ENCODE measurements around the gene GALC.
A peak's percentile ranks its signal among the peaks of the same experiment; 100 is the strongest.
"Not testable (repeated sequence)": the region's sequence is repeated elsewhere in the genome, so short reads cannot be mapped to it uniquely, and the experiment has no call there.

GALC gene

DNA sequence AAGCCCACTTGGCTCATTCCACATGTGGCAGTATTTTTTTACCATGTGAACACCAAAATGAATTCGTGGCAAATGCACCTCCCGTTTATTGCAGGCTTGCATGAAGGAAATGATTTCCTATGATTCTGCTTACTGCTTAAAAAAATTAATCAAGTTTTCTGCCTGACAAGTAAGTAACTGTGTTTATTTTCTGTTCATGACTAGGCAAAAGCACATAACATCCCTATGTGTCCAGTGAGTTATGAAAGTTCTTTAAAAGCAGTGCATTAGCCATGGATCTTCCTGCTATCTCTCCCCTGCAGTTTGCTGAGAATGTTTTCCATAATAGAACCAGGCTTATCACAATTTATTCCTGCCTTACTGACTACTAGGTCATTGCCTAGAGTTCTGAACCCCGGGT is 32.3 kb upstream of the GALC start:
- Histone ChIP-seq H4K5ac (ENCODE audit: low read length) (no peak overlapping the region), H3K4me2 (ENCODE audit: low read length) (no peak overlapping the region), H2BK5ac (ENCODE audit: low read length) (peak overlapping the region; percentile 78), H3K4ac (ENCODE audit: low read depth, low read length) (no peak overlapping the region), H3K79me2 (ENCODE audit: control insufficient read depth, insufficient read depth, low read length) (no peaks in the 10 kb centered on the region), H3K36me3 (ENCODE audit: control insufficient read depth, insufficient read depth, low read length) (no peaks in the 10 kb centered on the region), H3K27me3 (ENCODE audit: insufficient read depth, low read length, poor library complexity) (no peaks in the 10 kb centered on the region), H3K23ac (ENCODE audit: low read length) (no peak overlapping the region), H3K27ac (ENCODE audit: low read depth, low read length) (peak overlapping the region; percentile 85), H3K18ac (ENCODE audit: low read length) (peak overlapping the region; percentile 89), H2BK15ac (replicated peaks; ENCODE audit: low read depth) (no peak overlapping the region), H2AK5ac (ENCODE audit: low read length) (no peak overlapping the region), H3K9ac (ENCODE audit: low read length) (peak overlapping the region; percentile 9), H3K4me3 (ENCODE audit: low read length) (no peak overlapping the region), H2BK120ac (ENCODE audit: low read depth, low read length) (peak overlapping the region; percentile 91), H3K79me1 (ENCODE audit: low read length) (no peaks in the 10 kb centered on the region), H3K56ac (ENCODE audit: low read length) (peak overlapping the region; percentile 59), H3K4me1 (ENCODE audit: control insufficient read depth, low read depth, low read length) (peaks cover 9% of the 10 kb centered on the region), H4K8ac (ENCODE audit: low read depth, low read length) (peak overlapping the region; percentile 88)
- no CpG with 5 or more reads among the region's 3 CpGs for WGBS (ENCODE audit: extremely low coverage, insufficient coverage, low lambda C conversion rate)
- DNase-seq = no peak

DNA sequence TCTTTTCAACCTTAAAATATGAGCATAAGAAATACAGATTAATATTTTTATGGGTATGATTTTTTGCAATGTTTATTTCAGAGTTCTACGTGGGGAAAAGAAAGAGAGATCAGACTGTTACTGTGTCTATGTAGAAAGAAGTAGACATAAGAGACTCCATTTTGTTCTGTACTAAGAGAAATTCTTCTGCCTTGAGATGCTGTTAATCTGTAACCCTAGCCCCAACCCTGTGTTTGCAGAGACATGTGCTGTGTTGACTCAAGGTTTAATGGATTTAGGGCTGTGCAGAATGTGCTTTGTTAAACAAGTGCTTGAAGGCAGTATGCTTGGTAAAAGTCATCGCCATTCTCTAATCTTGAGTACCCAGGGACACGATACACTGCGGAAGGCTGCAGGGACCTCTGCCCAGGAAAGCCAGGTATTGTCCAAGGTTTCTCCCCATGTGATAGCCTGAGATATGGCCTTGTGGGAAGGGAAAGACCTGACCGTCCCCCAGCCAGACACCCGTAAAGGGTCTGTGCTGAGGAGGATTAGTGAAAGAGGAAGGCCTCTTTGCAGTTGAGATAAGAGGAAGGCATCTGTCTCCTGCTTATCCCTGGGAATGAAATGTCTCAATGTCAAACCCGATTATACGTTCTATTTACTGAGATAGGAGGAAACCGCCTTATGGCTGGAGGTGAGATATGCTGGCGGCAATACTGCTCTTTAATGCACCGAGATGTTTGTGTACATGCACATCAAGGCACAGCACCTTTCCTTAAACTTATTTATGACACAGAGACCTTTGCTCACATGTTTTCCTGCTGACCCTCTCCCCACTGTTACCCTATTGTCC is 31.5 kb upstream of the GALC start:
- H3K27me3 ChIP-seq (ENCODE audit: insufficient read depth, low read length, poor library complexity); H3K56ac ChIP-seq (ENCODE audit: low read length); H3K36me3 ChIP-seq (ENCODE audit: control insufficient read depth, insufficient read depth, low read length); H2AK5ac ChIP-seq (ENCODE audit: low read length); H4K5ac ChIP-seq (ENCODE audit: low read length); H3K79me1 ChIP-seq (ENCODE audit: low read length); H3K4ac ChIP-seq (ENCODE audit: low read depth, low read length); H3K4me1 ChIP-seq (ENCODE audit: control insufficient read depth, low read depth, low read length); H3K9ac ChIP-seq (ENCODE audit: low read length); H3K4me3 ChIP-seq (ENCODE audit: low read length); H3K4me2 ChIP-seq (ENCODE audit: low read length); H2BK120ac ChIP-seq (ENCODE audit: low read depth, low read length); H3K23ac ChIP-seq (ENCODE audit: low read length); H3K79me2 ChIP-seq (ENCODE audit: control insufficient read depth, insufficient read depth, low read length); H4K8ac ChIP-seq (ENCODE audit: low read depth, low read length); H2BK15ac ChIP-seq (replicated peaks; ENCODE audit: low read depth); H3K18ac ChIP-seq (ENCODE audit: low read length): not testable (repeated sequence)
- peak overlapping the region; percentile 85 for H3K27ac ChIP-seq (ENCODE audit: low read depth, low read length)
- peak overlapping the region; percentile 58 for H2BK5ac ChIP-seq (ENCODE audit: low read length)
- peak; percentile 57 for DNase-seq
- WGBS (ENCODE audit: extremely low coverage, insufficient coverage, low lambda C conversion rate) = no CpG with 5 or more reads among the region's 11 CpGs

DNA sequence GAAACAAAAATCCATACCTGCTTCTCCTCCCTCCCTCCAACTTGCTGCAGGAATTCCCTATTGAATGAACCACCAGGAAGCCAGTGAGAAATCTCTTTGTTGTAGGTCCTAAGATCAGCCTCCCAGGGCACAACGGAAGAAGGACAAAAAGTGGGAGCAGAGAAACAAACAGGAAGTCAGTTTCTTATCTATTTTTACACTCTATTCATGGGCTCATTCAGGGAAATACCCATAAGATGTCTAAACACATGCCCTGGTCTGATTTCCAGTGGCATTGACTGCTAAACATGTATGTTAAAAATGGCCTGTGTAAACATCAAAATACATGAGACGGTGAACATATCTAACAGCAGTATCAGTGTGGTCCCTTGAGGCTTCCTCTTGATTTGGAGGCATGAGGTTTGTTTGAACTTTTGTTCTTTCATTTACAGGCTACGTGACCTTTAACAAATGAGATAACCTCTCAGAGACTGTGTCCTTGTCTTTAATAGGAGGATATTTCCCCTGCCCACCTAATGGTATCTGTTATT is 30.7 kb upstream of the GALC start:
- peak overlapping the region; percentile 83 for H3K56ac ChIP-seq (ENCODE audit: low read length)
- no peak overlapping the region for H3K23ac ChIP-seq (ENCODE audit: low read length)
- H2BK120ac ChIP-seq (ENCODE audit: low read depth, low read length) = peak overlapping the region; percentile 86
- no peak overlapping the region for H3K9ac ChIP-seq (ENCODE audit: low read length)
- H3K79me2 ChIP-seq (ENCODE audit: control insufficient read depth, insufficient read depth, low read length) = no peaks in the 10 kb centered on the region
- no peak overlapping the region for H3K4me2 ChIP-seq (ENCODE audit: low read length)
- H2BK5ac ChIP-seq (ENCODE audit: low read length) = peak overlapping the region; percentile 95
- no CpG with 5 or more reads among the region's 3 CpGs for WGBS (ENCODE audit: extremely low coverage, insufficient coverage, low lambda C conversion rate)
- H2AK5ac ChIP-seq (ENCODE audit: low read length) = no peak overlapping the region
- peaks cover 9% of the 10 kb centered on the region for H3K4me1 ChIP-seq (ENCODE audit: control insufficient read depth, low read depth, low read length)
- H4K8ac ChIP-seq (ENCODE audit: low read depth, low read length) = no peak overlapping the region
- no peak overlapping the region for H3K4me3 ChIP-seq (ENCODE audit: low read length)
- peak overlapping the region; percentile 84 for H3K27ac ChIP-seq (ENCODE audit: low read depth, low read length)
- peak overlapping the region; percentile 85 for H3K18ac ChIP-seq (ENCODE audit: low read length)
- no peak overlapping the region for H2BK15ac ChIP-seq (replicated peaks; ENCODE audit: low read depth)
- H4K5ac ChIP-seq (ENCODE audit: low read length) = no peak overlapping the region
- H3K79me1 ChIP-seq (ENCODE audit: low read length) = no peaks in the 10 kb centered on the region
- DNase-seq = peak; percentile 75
- peak overlapping the region; percentile 91 for H3K4ac ChIP-seq (ENCODE audit: low read depth, low read length)
- no peaks in the 10 kb centered on the region for H3K36me3 ChIP-seq (ENCODE audit: control insufficient read depth, insufficient read depth, low read length)
- no peaks in the 10 kb centered on the region for H3K27me3 ChIP-seq (ENCODE audit: insufficient read depth, low read length, poor library complexity)

DNA sequence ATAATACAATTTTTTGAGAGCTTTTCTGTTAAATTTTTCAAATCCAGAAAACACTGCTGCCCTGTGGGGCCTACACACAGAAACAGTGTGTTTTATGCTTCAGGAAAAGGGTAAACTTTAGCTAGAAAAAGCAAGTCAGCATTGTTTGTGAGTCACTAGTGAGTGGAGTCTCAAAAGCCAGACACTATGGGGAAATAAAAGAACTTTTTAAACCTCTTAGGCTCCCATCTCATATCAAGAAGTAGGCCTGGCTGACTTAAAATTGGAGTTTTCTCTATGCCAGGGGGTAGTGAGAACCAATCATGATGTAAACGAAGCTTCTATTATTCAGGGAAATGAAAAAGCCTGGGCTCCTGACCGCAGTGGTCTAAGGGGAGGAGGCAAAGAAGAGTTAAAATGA is 24.6 kb upstream of the GALC start:
- no peak overlapping the region for H3K27ac ChIP-seq (ENCODE audit: low read depth, low read length)
- WGBS (ENCODE audit: extremely low coverage, insufficient coverage, low lambda C conversion rate) = no CpG with 5 or more reads among the region's 2 CpGs

DNA sequence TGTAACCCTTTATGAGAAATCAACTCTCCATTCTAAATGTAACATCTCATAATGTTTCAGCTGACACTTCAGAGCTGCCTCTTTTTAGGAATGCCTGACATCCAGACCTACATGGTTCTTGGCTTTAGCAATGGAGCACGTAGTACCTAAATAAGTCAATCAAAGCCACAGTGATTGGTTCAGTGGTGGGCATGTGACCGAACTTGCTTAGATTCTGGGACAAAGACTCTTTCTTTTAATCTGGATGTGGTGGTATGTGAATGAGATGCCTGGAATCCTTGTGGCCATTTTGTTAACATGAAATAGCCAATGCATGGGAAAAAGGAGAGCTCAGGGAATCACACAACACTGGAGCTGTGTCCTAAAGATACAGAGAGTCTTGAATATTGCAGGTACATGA is 23.8 kb upstream of the GALC start:
- H3K27ac ChIP-seq (ENCODE audit: low read depth, low read length) = no peak overlapping the region
- no peaks in the 10 kb centered on the region for H3K79me1 ChIP-seq (ENCODE audit: low read length)
- H3K4me1 ChIP-seq (ENCODE audit: control insufficient read depth, low read depth, low read length) = no peaks in the 10 kb centered on the region
- no peak overlapping the region for H2BK120ac ChIP-seq (ENCODE audit: low read depth, low read length)
- no peak overlapping the region for H3K56ac ChIP-seq (ENCODE audit: low read length)
- no peaks in the 10 kb centered on the region for H3K27me3 ChIP-seq (ENCODE audit: insufficient read depth, low read length, poor library complexity)
- H3K79me2 ChIP-seq (ENCODE audit: control insufficient read depth, insufficient read depth, low read length) = no peaks in the 10 kb centered on the region
- no CpG with 5 or more reads among the region's 2 CpGs for WGBS (ENCODE audit: extremely low coverage, insufficient coverage, low lambda C conversion rate)
- no peak overlapping the region for H2AK5ac ChIP-seq (ENCODE audit: low read length)
- no peak overlapping the region for H3K4me2 ChIP-seq (ENCODE audit: low read length)
- no peak overlapping the region for H3K18ac ChIP-seq (ENCODE audit: low read length)
- H3K4me3 ChIP-seq (ENCODE audit: low read length) = no peak overlapping the region
- no peak overlapping the region for H3K23ac ChIP-seq (ENCODE audit: low read length)
- H2BK5ac ChIP-seq (ENCODE audit: low read length) = no peak overlapping the region
- H3K4ac ChIP-seq (ENCODE audit: low read depth, low read length) = no peak overlapping the region
- no peak overlapping the region for H4K8ac ChIP-seq (ENCODE audit: low read depth, low read length)
- DNase-seq = peak; percentile 28
- no peak overlapping the region for H2BK15ac ChIP-seq (replicated peaks; ENCODE audit: low read depth)
- H3K9ac ChIP-seq (ENCODE audit: low read length) = no peak overlapping the region
- H4K5ac ChIP-seq (ENCODE audit: low read length) = no peak overlapping the region
- H3K36me3 ChIP-seq (ENCODE audit: control insufficient read depth, insufficient read depth, low read length) = no peaks in the 10 kb centered on the region

More for the DNA sequence above, 24.6 kb upstream of the GALC start:
- H3K79me2 ChIP-seq (ENCODE audit: control insufficient read depth, insufficient read depth, low read length) = no peaks in the 10 kb centered on the region
- no peaks in the 10 kb centered on the region for H3K36me3 ChIP-seq (ENCODE audit: control insufficient read depth, insufficient read depth, low read length)
- no peak for DNase-seq
- H3K79me1 ChIP-seq (ENCODE audit: low read length) = no peaks in the 10 kb centered on the region
- no peak overlapping the region for H2BK120ac ChIP-seq (ENCODE audit: low read depth, low read length)
- no peak overlapping the region for H3K23ac ChIP-seq (ENCODE audit: low read length)
- no peaks in the 10 kb centered on the region for H3K27me3 ChIP-seq (ENCODE audit: insufficient read depth, low read length, poor library complexity)
- H3K4ac ChIP-seq (ENCODE audit: low read depth, low read length) = no peak overlapping the region
- H3K9ac ChIP-seq (ENCODE audit: low read length) = no peak overlapping the region
- H2BK5ac ChIP-seq (ENCODE audit: low read length) = no peak overlapping the region
- H3K4me3 ChIP-seq (ENCODE audit: low read length) = no peak overlapping the region
- no peak overlapping the region for H2BK15ac ChIP-seq (replicated peaks; ENCODE audit: low read depth)
- H3K4me1 ChIP-seq (ENCODE audit: control insufficient read depth, low read depth, low read length) = no peaks in the 10 kb centered on the region
- H2AK5ac ChIP-seq (ENCODE audit: low read length) = no peak overlapping the region
- H4K5ac ChIP-seq (ENCODE audit: low read length) = no peak overlapping the region
- peak overlapping the region; percentile 60 for H3K18ac ChIP-seq (ENCODE audit: low read length)
- H3K4me2 ChIP-seq (ENCODE audit: low read length) = no peak overlapping the region
- no peak overlapping the region for H4K8ac ChIP-seq (ENCODE audit: low read depth, low read length)
- H3K56ac ChIP-seq (ENCODE audit: low read length) = no peak overlapping the region

Measured in mesendoderm (in vitro differentiated cells).